ENCODE measurements around the gene FCN2.

- no peak for TF ChIP-seq POLR2AphosphoS5 (IDR thresholded peaks at IDR 0.05)
- TF ChIP-seq CTCF (IDR thresholded peaks at IDR 0.05): no peak
- no peak for TF ChIP-seq POLR2A (IDR thresholded peaks at IDR 0.05; ENCODE audit: low read depth)
- TF ChIP-seq EP300 (IDR thresholded peaks at IDR 0.05): no peak
These were observed 12.3 kb downstream of the FCN2 start for GRCh38 chr9:134892820-134893420.

Data from esophagus muscularis mucosa (tissue), 4 donors.